Glutamatergic neuron (in vitro differentiated cells): ENCODE data around the gene AGBL3. TPM values are rescaled to one million over a fixed set of nuclear protein-coding genes. Genes with fewer than 3 reads are reported as not detected.

Experiments used
- DNase-seq: peaks from one replicate; pipeline ENCODE4 v3.0.0; 2022
- H3K27ac Mint-ChIP-seq: one replicate; pipeline ENCODE4 v1.8.0; 2020; ENCODE audit warnings: mild to moderate bottlenecking, mixed read lengths, inconsistent platforms; ENCODE audit not compliant: unreplicated experiment
- H3K27me3 Mint-ChIP-seq: one replicate; pipeline ENCODE4 v1.8.0; 2020; ENCODE audit warnings: mild to moderate bottlenecking, moderate library complexity, mixed read lengths, inconsistent platforms; ENCODE audit not compliant: unreplicated experiment
- H3K36me3 Mint-ChIP-seq: one replicate; pipeline ENCODE4 v1.8.0; 2020; ENCODE audit warnings: mild to moderate bottlenecking, mixed read lengths, inconsistent platforms; ENCODE audit not compliant: unreplicated experiment
- H3K4me1 Mint-ChIP-seq: one replicate; pipeline ENCODE4 v1.8.0; 2020; ENCODE audit warnings: mild to moderate bottlenecking, low read depth, mixed read lengths, inconsistent platforms; ENCODE audit not compliant: unreplicated experiment
- H3K4me3 Mint-ChIP-seq: one replicate; pipeline ENCODE4 v1.8.0; 2020; ENCODE audit warnings: mild to moderate bottlenecking, mixed read lengths, inconsistent platforms; ENCODE audit not compliant: unreplicated experiment
- H3K9me3 Mint-ChIP-seq: one replicate; pipeline ENCODE4 v1.8.0; 2020; ENCODE audit warnings: mild to moderate bottlenecking, moderate library complexity, mixed read lengths, inconsistent platforms; ENCODE audit not compliant: unreplicated experiment
- CTCF ChIP-seq: fragments of 200-600 bp; sonication (generic); IDR thresholded peaks from one replicate; pipeline ENCODE4 v1.5.0; 2021; ENCODE audit not compliant: partially characterized antibody, unreplicated experiment
- total RNA-seq: library from RNA; stranded (reverse); fragmentation: NEBNext Ultra II Directional; extraction: Animal tissue kit (Norgen Biotek cat#: 25700); gene quantifications from one replicate; pipeline ENCODE4 v1.2.1, GENCODE V29; 2021; ENCODE audit not compliant: unreplicated experiment

The AGBL3 gene
- total RNA-seq, 1 donor from 2014 or later = 2.3 TPM

GRCh38 chr7:134940729-134941128, 45.6 kb upstream of the AGBL3 start:
- no peak overlapping the region for H3K27ac Mint-ChIP-seq
- no peaks in the 10 kb centered on the region for H3K27me3 Mint-ChIP-seq
- peaks cover 5% of the 10 kb centered on the region for H3K4me1 Mint-ChIP-seq
- no peak overlapping the region for H3K4me3 Mint-ChIP-seq
- H3K9me3 Mint-ChIP-seq = no peaks in the 10 kb centered on the region
- no peaks in the 10 kb centered on the region for H3K36me3 Mint-ChIP-seq
- no peak for DNase-seq
- no peak for TF ChIP-seq CTCF

DNA sequence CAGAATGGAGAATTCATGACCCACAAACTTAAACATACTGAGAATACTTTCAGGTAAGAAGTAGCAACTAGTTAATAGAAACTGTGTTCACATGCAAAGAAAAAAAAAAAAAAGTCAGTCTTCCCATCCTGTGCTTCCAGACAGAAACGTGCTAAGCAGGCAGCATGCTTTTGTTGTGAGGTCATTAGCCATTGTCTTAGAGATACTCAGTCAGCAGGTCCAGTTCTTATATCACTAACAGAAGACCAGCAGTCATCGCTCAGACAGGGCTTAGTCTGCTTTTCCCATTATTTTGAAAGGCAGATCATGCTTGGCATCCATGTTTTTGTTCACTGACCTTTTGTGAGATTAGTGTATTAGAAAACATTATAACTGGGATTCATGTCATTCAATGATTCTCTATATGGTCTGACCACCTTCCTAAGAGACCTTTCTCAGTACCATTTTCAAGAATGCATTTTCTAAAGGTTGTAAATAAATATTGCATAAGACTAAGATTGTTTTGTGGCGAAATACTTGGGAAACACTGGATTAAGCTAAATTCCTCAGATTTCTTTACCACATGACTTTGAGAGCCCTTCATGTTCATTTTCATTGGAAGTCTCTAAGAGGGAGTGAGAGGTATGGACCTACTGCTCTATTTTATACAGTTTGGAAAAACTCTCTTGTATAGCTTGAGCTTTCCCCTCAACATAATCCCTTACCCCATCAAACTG, 45.0 kb upstream of the AGBL3 start:
- no peak overlapping the region for H3K4me3 Mint-ChIP-seq
- H3K27ac Mint-ChIP-seq = no peak overlapping the region
- H3K4me1 Mint-ChIP-seq = peaks cover 5% of the 10 kb centered on the region
- no peaks in the 10 kb centered on the region for H3K9me3 Mint-ChIP-seq
- no peaks in the 10 kb centered on the region for H3K27me3 Mint-ChIP-seq
- no peak for TF ChIP-seq CTCF
- no peak for DNase-seq
- H3K36me3 Mint-ChIP-seq = no peaks in the 10 kb centered on the region

DNA sequence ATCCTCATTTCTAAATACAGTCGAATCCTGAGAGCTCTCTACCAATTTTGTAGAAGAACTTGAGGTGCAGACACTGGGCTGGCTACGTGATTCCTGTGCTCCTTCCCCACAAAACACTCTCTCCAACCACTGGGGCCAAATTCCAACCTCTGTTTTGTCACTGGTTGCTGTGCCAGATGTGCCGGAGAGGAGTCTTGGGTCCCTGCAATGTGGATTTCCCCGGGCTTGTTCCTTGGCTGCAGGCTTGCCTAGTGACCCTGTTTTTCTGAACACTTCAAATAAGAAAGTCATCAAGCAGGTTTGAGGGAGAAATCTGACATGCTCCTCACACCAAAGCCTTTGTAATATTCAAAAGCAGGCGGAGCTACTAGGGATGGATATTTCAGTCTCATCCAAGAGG, 44.4 kb upstream of the AGBL3 start:
- no peak for TF ChIP-seq CTCF
- DNase-seq = no peak
- Mint-ChIP-seq H3K36me3 (no peaks in the 10 kb centered on the region), H3K27ac (no peak overlapping the region), H3K4me1 (peaks cover 5% of the 10 kb centered on the region), H3K4me3 (no peak overlapping the region), H3K27me3 (no peaks in the 10 kb centered on the region), H3K9me3 (no peaks in the 10 kb centered on the region)

DNA sequence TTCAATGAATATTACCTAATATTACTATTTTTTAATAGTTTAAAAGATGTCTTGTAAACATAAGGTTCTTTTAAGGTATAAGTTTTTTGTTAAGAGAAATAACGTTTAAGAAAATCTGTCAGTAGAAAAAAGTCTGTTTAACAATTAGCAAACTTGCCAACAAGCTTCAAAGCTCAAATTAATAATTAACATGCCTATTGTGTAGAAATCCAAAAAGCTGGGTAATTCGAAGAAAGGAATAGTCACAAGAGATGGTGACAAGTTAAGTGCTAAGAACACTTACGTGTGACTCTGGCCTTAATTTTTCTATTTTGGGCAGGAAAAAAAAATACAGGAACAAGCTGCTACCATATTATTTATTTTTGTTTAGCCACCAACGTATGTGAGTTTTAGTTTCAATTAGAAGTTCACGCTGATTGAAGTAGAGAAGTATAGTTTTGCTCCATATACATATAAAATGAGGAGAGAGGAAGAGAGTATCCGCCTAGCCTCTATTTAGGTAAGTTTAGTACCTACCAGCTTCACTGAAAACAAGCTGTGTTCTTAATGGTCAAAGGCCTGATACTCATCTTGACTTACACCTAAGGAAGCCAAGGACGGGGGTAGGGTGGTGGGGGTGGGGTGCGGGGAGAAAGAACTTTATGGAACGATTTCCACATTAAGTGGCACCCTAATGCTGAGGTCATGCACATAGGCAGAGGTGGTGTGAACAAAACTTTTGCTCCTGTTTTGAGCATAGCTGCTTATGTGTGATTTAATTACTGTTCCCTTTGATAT, 43.4 kb upstream of the AGBL3 start:
- Mint-ChIP-seq H3K9me3 (no peaks in the 10 kb centered on the region), H3K4me3 (no peak overlapping the region), H3K4me1 (peaks cover 2% of the 10 kb centered on the region), H3K36me3 (no peaks in the 10 kb centered on the region), H3K27ac (no peak overlapping the region), H3K27me3 (no peaks in the 10 kb centered on the region)
- TF ChIP-seq CTCF = no peak
- DNase-seq = no peak
